ENCODE results near the gene UXS1.

Gene UXS1

DNA sequence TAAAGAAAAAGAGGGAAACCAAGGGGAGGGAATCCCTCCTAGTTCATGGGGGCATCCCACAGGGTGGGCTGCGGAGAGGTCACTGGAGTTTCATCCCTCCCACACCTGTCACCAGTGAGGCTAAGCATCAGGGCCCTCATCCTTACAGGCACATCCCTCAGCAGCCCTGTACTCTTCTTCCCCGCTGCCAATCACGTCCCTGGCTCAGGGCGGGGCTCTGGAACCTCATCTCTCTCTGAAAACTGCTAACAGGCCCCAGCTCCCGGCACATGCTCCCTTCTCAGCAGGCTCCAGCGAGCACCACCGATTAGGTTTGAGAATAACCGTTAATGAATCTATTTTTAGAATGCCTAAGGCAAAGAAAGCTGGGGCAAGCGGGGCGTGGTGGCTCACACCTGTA is 13.0 kb downstream of the UXS1 start:
- TF ChIP-seq FOXM1 (IDR thresholded peaks at IDR 0.05; ENCODE audit: borderline replicate concordance, low read depth) (no peak), TAF1 (IDR thresholded peaks at IDR 0.05; ENCODE audit: low read depth) (no peak)

DNA sequence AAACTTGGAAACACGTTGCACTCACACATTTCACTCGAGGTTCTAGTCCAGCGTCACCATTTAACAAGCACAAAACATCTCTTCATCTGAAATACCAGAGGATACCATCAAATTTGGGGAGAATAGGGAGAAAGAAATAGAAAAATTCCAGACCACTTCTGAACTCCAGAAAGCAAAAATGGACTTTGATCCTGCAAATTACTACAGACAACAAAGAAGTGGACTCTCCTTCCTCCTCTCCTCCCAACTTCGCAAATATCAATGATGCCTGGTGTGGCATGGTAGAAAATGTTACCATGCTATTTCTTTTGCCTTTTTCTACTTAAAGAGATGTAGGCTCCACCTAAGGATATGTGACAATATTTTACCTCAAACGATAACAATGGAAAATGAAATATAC is 13.5 kb downstream of the UXS1 start:
- TF ChIP-seq RAD21 (IDR thresholded peaks at IDR 0.05; ENCODE audit: low read depth) (no peak), ZBTB7A (IDR thresholded peaks at IDR 0.05; ENCODE audit: low read depth) (no peak), YY1 (IDR thresholded peaks at IDR 0.05; ENCODE audit: low read depth) (no peak), TCF12 (IDR thresholded peaks at IDR 0.05; ENCODE audit: low read depth) (no peak), TEAD4 (IDR thresholded peaks at IDR 0.05) (no peak), CEBPB (IDR thresholded peaks at IDR 0.05) (no peak), FOXM1 (IDR thresholded peaks at IDR 0.05; ENCODE audit: borderline replicate concordance, low read depth) (no peak), NFIC (IDR thresholded peaks at IDR 0.05) (no peak), EGR1 (IDR thresholded peaks at IDR 0.05) (no peak), CREB1 (IDR thresholded peaks at IDR 0.05; ENCODE audit: low read depth) (no peak), TAF1 (IDR thresholded peaks at IDR 0.05; ENCODE audit: low read depth) (no peak), EP300 (IDR thresholded peaks at IDR 0.05; ENCODE audit: borderline replicate concordance) (no peak)
- TF ChIP-seq, protein P1, sequence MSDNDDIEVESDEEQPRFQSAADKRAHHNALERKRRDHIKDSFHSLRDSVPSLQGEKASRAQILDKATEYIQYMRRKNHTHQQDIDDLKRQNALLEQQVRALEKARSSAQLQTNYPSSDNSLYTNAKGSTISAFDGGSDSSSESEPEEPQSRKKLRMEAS (IDR thresholded peaks at IDR 0.05) = no peak
- TF ChIP-seq, protein P2, sequence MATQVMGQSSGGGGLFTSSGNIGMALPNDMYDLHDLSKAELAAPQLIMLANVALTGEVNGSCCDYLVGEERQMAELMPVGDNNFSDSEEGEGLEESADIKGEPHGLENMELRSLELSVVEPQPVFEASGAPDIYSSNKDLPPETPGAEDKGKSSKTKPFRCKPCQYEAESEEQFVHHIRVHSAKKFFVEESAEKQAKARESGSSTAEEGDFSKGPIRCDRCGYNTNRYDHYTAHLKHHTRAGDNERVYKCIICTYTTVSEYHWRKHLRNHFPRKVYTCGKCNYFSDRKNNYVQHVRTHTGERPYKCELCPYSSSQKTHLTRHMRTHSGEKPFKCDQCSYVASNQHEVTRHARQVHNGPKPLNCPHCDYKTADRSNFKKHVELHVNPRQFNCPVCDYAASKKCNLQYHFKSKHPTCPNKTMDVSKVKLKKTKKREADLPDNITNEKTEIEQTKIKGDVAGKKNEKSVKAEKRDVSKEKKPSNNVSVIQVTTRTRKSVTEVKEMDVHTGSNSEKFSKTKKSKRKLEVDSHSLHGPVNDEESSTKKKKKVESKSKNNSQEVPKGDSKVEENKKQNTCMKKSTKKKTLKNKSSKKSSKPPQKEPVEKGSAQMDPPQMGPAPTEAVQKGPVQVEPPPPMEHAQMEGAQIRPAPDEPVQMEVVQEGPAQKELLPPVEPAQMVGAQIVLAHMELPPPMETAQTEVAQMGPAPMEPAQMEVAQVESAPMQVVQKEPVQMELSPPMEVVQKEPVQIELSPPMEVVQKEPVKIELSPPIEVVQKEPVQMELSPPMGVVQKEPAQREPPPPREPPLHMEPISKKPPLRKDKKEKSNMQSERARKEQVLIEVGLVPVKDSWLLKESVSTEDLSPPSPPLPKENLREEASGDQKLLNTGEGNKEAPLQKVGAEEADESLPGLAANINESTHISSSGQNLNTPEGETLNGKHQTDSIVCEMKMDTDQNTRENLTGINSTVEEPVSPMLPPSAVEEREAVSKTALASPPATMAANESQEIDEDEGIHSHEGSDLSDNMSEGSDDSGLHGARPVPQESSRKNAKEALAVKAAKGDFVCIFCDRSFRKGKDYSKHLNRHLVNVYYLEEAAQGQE (IDR thresholded peaks at IDR 0.05; ENCODE audit: low read depth) = no peak
- TF ChIP-seq, protein P3, sequence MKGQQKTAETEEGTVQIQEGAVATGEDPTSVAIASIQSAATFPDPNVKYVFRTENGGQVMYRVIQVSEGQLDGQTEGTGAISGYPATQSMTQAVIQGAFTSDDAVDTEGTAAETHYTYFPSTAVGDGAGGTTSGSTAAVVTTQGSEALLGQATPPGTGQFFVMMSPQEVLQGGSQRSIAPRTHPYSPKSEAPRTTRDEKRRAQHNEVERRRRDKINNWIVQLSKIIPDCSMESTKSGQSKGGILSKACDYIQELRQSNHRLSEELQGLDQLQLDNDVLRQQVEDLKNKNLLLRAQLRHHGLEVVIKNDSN (IDR thresholded peaks at IDR 0.05) = no peak

DNA sequence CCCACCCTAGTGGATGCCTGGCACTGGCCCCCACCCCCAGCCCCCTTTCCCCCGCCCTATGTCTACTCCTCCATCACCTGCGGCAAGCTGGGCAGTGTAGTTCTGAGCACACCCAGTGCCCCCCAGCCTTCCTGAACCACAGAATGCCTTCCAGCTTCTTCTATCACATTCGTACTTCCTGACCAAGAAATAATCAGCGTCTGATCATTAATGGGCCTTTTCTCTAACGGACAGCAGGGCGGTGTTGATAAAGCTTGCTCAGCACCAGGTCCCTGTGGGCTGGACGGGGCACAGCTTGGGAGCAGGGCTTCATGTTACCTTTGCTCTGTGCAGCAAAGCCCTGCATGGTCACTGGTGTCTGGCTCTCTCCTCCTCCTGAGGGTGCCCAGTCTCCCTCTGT is 15.4 kb downstream of the UXS1 start:
- TF ChIP-seq FOXM1 (IDR thresholded peaks at IDR 0.05; ENCODE audit: borderline replicate concordance, low read depth) (no peak), TAF1 (IDR thresholded peaks at IDR 0.05; ENCODE audit: low read depth) (no peak), TEAD4 (IDR thresholded peaks at IDR 0.05) (no peak), EP300 (IDR thresholded peaks at IDR 0.05; ENCODE audit: borderline replicate concordance) (no peak), ZBTB7A (IDR thresholded peaks at IDR 0.05; ENCODE audit: low read depth) (no peak), YY1 (IDR thresholded peaks at IDR 0.05; ENCODE audit: low read depth) (no peak)
- TF ChIP-seq, protein P3 (IDR thresholded peaks at IDR 0.05) = no peak
- TF ChIP-seq, protein P1 (IDR thresholded peaks at IDR 0.05) = no peak

DNA sequence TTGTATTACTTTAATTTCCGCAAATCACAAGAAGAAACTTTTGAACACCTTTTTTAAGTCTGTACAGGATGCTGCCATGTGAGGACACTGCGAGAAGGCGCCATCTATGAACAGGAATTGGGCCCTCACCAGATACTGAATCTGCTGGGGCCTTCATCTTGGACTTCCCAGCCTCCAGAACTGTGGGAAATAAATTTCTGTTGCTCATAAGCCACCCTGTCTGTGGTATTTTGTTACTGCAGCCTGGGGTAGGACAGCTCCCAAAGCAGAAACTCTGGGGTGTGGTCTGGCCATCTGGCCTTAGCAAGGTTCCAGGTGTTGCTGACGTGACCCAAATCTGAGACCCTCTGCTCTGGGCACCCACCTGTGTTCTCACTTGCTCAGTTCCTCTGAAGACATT is 16.5 kb downstream of the UXS1 start:
- TF ChIP-seq, protein P3 (IDR thresholded peaks at IDR 0.05) = no peak
- TF ChIP-seq, protein P2 (IDR thresholded peaks at IDR 0.05; ENCODE audit: low read depth) = no peak
- TF ChIP-seq, protein P1 (IDR thresholded peaks at IDR 0.05) = no peak
- TF ChIP-seq YY1 (IDR thresholded peaks at IDR 0.05; ENCODE audit: low read depth) (no peak), ZBTB7A (IDR thresholded peaks at IDR 0.05; ENCODE audit: low read depth) (no peak), FOXM1 (IDR thresholded peaks at IDR 0.05; ENCODE audit: borderline replicate concordance, low read depth) (no peak), TAF1 (IDR thresholded peaks at IDR 0.05; ENCODE audit: low read depth) (no peak), EP300 (IDR thresholded peaks at IDR 0.05; ENCODE audit: borderline replicate concordance) (no peak), RAD21 (IDR thresholded peaks at IDR 0.05; ENCODE audit: low read depth) (no peak), CREB1 (IDR thresholded peaks at IDR 0.05; ENCODE audit: low read depth) (no peak), EGR1 (IDR thresholded peaks at IDR 0.05) (no peak), TEAD4 (IDR thresholded peaks at IDR 0.05) (no peak)

DNA sequence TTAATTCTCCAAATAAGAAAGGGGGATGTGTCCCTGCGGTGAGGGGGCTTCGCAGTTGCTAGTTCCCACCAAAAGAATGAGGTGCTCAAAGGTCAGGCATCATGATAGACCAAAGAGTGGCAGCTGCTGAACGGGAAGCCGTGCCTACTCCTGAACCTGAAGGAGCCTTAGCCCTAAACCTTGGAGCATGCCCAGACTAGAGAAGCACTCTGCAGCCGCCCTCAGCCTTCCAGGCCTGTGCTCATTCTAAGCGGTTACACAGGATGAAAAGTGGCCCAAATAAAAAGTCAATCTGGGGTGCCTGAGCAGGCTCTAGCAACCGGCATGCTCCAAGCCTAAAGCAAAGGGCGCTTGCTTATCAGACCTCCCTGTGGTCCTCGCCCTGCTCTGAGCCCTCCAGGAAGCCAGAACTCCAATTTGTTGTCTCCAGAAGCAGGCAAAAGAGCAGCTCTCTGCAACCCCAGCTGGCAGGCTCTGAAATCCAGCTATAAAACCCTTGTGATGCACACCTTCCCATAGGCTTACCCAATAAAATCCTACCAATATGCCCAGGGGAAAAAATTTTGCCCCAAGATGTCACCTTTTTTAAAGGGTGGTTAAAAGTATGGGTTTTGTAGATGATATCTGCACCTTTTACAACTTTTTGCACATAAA is 17.5 kb downstream of the UXS1 start:
- TF ChIP-seq, protein P3 (IDR thresholded peaks at IDR 0.05) = no peak
- TF ChIP-seq ZBTB7A (IDR thresholded peaks at IDR 0.05; ENCODE audit: low read depth) (no peak), FOXM1 (IDR thresholded peaks at IDR 0.05; ENCODE audit: borderline replicate concordance, low read depth) (no peak), EP300 (IDR thresholded peaks at IDR 0.05; ENCODE audit: borderline replicate concordance) (no peak)
